ENCODE data around the gene HNMT. TPM values are rescaled to one million over a fixed set of nuclear protein-coding genes. Genes with fewer than 3 reads are reported as not detected.

The HNMT gene
- total and polyA plus RNA-seq, 2 of the 13 experiments (the other 11 are each of a cell fraction or from before 2014, with no cell fraction given): 279 to 309 TPM

GRCh38 chr2:138023976-138024375, 59.7 kb downstream of the HNMT start (continued):
- no peak for TF ChIP-seq ARID5B (CRISPR knock-in tag; IDR thresholded peaks at IDR 0.05)
- TF ChIP-seq SNAPC2 (CRISPR knock-in tag; IDR thresholded peaks at IDR 0.05): no peak
- no peak for TF ChIP-seq ZHX1 (CRISPR knock-in tag; IDR thresholded peaks at IDR 0.05; ENCODE audit: low read depth)
- TF ChIP-seq ARHGAP35 (CRISPR knock-in tag; IDR thresholded peaks at IDR 0.05; ENCODE audit: borderline replicate concordance): no peak
- no peak for TF ChIP-seq MLLT10 (CRISPR knock-in tag; IDR thresholded peaks at IDR 0.05)

All from HepG2 (cell line).